Nephron (organoid): Measurements from ENCODE around the gene GIMAP2.

Source experiments
- H3K27ac Mint-ChIP-seq, 3 experiments: 2 replicates each; pipeline ENCODE4 v1.8.0; 2020; ENCODE audit warnings: mixed read lengths in 3 of 3, mild to moderate bottlenecking in 2 of 3, moderate library complexity in 1 of 3
- H3K27me3 Mint-ChIP-seq: 2 replicates; pipeline ENCODE4 v1.8.0; 2021; ENCODE audit warnings: low read depth, mild to moderate bottlenecking, moderate library complexity, mixed read lengths
- H3K36me3 Mint-ChIP-seq: 2 replicates; pipeline ENCODE4 v1.8.0; 2020; ENCODE audit warnings: low read depth, mixed read lengths
- H3K4me1 Mint-ChIP-seq: 2 replicates; pipeline ENCODE4 v1.8.0; 2020; ENCODE audit warnings: mixed read lengths
- H3K4me3 Mint-ChIP-seq, 3 experiments: 2 replicates each; pipeline ENCODE4 v1.8.0; 2020; ENCODE audit warnings: mild to moderate bottlenecking in 3 of 3, mixed read lengths in 3 of 3, moderate library complexity in 2 of 3
- H3K9me3 Mint-ChIP-seq: 2 replicates; pipeline ENCODE4 v1.8.0; 2020; ENCODE audit warnings: mixed read lengths
- CTCF ChIP-seq, 3 experiments: fragments of 200-600 bp; sonication (generic); IDR thresholded peaks; one replicate each; pipeline ENCODE4 v1.5.0; 2021; ENCODE audit warnings: antibody characterized with exemption in 3 of 3; ENCODE audit not compliant: unreplicated experiment in 3 of 3

Gene GIMAP2

DNA sequence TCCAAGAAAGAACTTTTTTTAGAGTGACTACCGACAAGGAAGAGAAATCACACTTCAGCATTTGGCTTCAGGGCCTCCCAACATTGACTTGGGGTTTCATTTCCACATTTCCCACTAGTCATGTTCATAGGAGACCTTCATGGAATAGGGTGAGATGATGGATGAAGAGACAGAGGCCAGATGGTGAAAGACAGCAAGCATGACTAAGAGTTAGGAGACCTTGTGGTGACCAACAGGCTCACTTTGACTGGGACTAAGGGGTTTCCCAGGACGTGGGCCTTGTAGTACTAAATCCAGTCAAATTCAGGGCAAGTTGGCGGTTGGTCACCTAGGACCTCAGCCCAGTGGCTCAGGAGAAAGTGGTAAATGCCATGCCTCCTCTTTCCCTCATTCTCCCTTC, 48.7 kb downstream of the GIMAP2 start:
- Mint-ChIP-seq H3K27me3 (peaks cover 22% of the 10 kb centered on the region), H3K27ac (no peak overlapping the region), H3K4me1 (no peaks in the 10 kb centered on the region), H3K36me3 (no peaks in the 10 kb centered on the region), H3K9me3 (no peaks in the 10 kb centered on the region), H3K4me3 (no peak overlapping the region)
- no peak for TF ChIP-seq CTCF (IDR thresholded peaks at IDR 0.05; ENCODE audit: unreplicated experiment in 3 of 3)

GRCh38 chr7:150735596-150736358, 50.3 kb downstream of the GIMAP2 start:
- Mint-ChIP-seq H3K36me3 (no peaks in the 10 kb centered on the region), H3K9me3 (no peaks in the 10 kb centered on the region), H3K27ac (no peak overlapping the region), H3K4me3 (no peak overlapping the region), H3K4me1 (no peaks in the 10 kb centered on the region), H3K27me3 (peaks cover 22% of the 10 kb centered on the region)
- no peak for TF ChIP-seq CTCF (IDR thresholded peaks at IDR 0.05; ENCODE audit: unreplicated experiment in 3 of 3)

DNA sequence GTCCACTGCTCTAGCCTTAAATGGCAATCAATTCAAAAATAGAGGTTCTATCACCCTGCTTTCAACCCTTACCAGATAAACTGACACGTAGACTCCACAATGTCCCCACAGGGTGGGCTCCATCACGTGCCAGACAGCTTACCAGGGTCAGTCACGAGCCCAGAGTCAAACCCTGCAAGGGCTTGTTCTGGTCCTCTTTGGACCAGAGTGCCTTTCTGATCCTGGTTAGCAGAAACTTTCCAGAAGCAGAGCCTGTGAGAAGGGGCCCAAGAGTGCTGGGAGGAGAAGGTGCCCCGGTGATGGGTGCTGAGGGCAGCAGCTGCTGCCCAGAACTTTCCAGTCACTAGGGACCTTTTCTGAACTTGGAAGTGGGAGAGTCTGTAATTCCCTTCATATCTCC, 51.4 kb downstream of the GIMAP2 start:
- Mint-ChIP-seq H3K27ac (no peak overlapping the region), H3K4me3 (no peak overlapping the region), H3K27me3 (peaks cover 28% of the 10 kb centered on the region), H3K36me3 (no peaks in the 10 kb centered on the region), H3K9me3 (no peaks in the 10 kb centered on the region), H3K4me1 (no peaks in the 10 kb centered on the region)
- TF ChIP-seq CTCF (IDR thresholded peaks at IDR 0.05; ENCODE audit: unreplicated experiment in 3 of 3): no peak

- Mint-ChIP-seq H3K27me3 (peaks cover 31% of the 10 kb centered on the region), H3K36me3 (no peaks in the 10 kb centered on the region), H3K9me3 (no peaks in the 10 kb centered on the region), H3K4me1 (no peaks in the 10 kb centered on the region), H3K4me3 (no peak within 1 kb of the TSS), H3K27ac (no peak within 1 kb of the TSS)
- no peak for TF ChIP-seq CTCF (IDR thresholded peaks at IDR 0.05; ENCODE audit: unreplicated experiment in 3 of 3)
Observed at GRCh38 chr7:150737265-150738055, 52.0 kb downstream of the GIMAP2 start, which contains the start of gene GIMAP5. GIMAP5 (plus strand) TSS chr7:150737418; CDS start chr7:150740885, 3,467 bp downstream.

GRCh38 chr7:150738092-150738491, 52.6 kb downstream of the GIMAP2 start:
- no peaks in the 10 kb centered on the region for H3K4me1 Mint-ChIP-seq

More at GRCh38 chr7:150738092-150738491, 52.6 kb downstream of the GIMAP2 start:
- no peak overlapping the region for H3K4me3 Mint-ChIP-seq
- TF ChIP-seq CTCF (IDR thresholded peaks at IDR 0.05; ENCODE audit: unreplicated experiment in 3 of 3): no peak
- H3K36me3 Mint-ChIP-seq: no peaks in the 10 kb centered on the region
- H3K9me3 Mint-ChIP-seq: no peaks in the 10 kb centered on the region
- H3K27me3 Mint-ChIP-seq: peaks cover 31% of the 10 kb centered on the region
- H3K27ac Mint-ChIP-seq: no peak overlapping the region
